Fibroblast of lung (primary cell): ENCODE measurements around the gene ATP6AP2. TPM values are rescaled to one million over a fixed set of nuclear protein-coding genes. Genes with fewer than 3 reads are reported as not detected.
"Not testable (repeated sequence)": the region's sequence is repeated elsewhere in the genome, so short reads cannot be mapped to it uniquely, and the experiment has no call there.

Experiments used
- DNase-seq, 2 donors: peaks; one replicate each; pipeline versions ENCODE4 v3.0.0 to v3.0.0-alpha.2; 2010; ENCODE audit warnings: low read depth in 2 of 2
- H2AFZ ChIP-seq: 2 replicates; pipeline ENCODE4 v1.5.1; 2012; ENCODE audit warnings: low read length, control low read depth, inconsistent platforms
- H3K27ac ChIP-seq: 2 replicates; pipeline ENCODE4 v1.5.1; 2011; ENCODE audit warnings: low read length, control low read depth; ENCODE audit not compliant: insufficient read depth
- H3K27me3 ChIP-seq: 2 replicates; pipeline ENCODE4 v1.5.1; 2011; ENCODE audit warnings: mild to moderate bottlenecking, low read length; ENCODE audit not compliant: control insufficient read depth, insufficient read depth
- H3K36me3 ChIP-seq: 2 replicates; pipeline ENCODE4 v1.5.1; 2011; ENCODE audit warnings: low read length; ENCODE audit not compliant: control insufficient read depth, insufficient read depth
- H3K4me1 ChIP-seq: 2 replicates; pipeline ENCODE4 v1.5.1; 2011; ENCODE audit warnings: low read length; ENCODE audit not compliant: control insufficient read depth, insufficient read depth; ENCODE audit errors: extremely low read depth
- H3K4me2 ChIP-seq: 2 replicates; pipeline ENCODE4 v1.5.1; 2011; ENCODE audit warnings: low read length, control low read depth; ENCODE audit not compliant: insufficient read depth; ENCODE audit errors: extremely low read depth
- H3K4me3 ChIP-seq, 4 experiments: fragments of 200-600 bp in 1 of 4; sonication (generic) in 1 of 4; replicated peaks in 1 of 4; 2 replicates each; pipeline ENCODE4 v1.5.1; 2011 to 2016; ENCODE audit warnings: low read length in 4 of 4, low read depth in 3 of 4, mild to moderate bottlenecking in 3 of 4, control low read depth in 2 of 4, inconsistent platforms in 1 of 4, mixed read lengths in 1 of 4; ENCODE audit not compliant: insufficient read depth in 1 of 4; ENCODE audit errors: control extremely low read depth in 1 of 4
- H3K79me2 ChIP-seq: 2 replicates; pipeline ENCODE4 v1.5.1; 2012; ENCODE audit warnings: mild to moderate bottlenecking, low read length, inconsistent platforms; ENCODE audit not compliant: control insufficient read depth, insufficient read depth
- H3K9ac ChIP-seq: 2 replicates; pipeline ENCODE4 v1.5.1; 2011; ENCODE audit warnings: mild to moderate bottlenecking, low read length, control low read depth; ENCODE audit not compliant: insufficient read depth
- H3K9me3 ChIP-seq: 2 replicates; pipeline ENCODE4 v1.5.1; 2012; ENCODE audit warnings: low read depth, low read length; ENCODE audit not compliant: control insufficient read depth, insufficient read depth
- H4K20me1 ChIP-seq: 2 replicates; pipeline ENCODE4 v1.5.1; 2011; ENCODE audit warnings: low read length; ENCODE audit not compliant: control insufficient read depth, insufficient read depth; ENCODE audit errors: extremely low read depth
- CTCF ChIP-seq, 2 donors: IDR thresholded peaks in 1 of 2; conservative IDR thresholded peaks in 1 of 2; 1 replicate in 1 of 2; 2 replicates in 1 of 2; pipeline ENCODE4 v1.5.1; 2011 to 2012; ENCODE audit warnings: low read length in 2 of 2, control low read depth in 1 of 2, inconsistent platforms in 1 of 2, low read depth in 1 of 2, mild to moderate bottlenecking in 1 of 2
- EZH2 ChIP-seq: IDR thresholded peaks from 2 replicates; pipeline ENCODE4 v1.5.1; 2012; ENCODE audit warnings: low read length, control low read depth, mild to moderate bottlenecking; ENCODE audit errors: missing control alignments
- polyA plus RNA-seq, 2 donors: library from polyadenylated mRNA; depleted of rRNA in 1 of 2; stranded (reverse) in 1 of 2; unstranded in 1 of 2; fragments of >200 nt; gene quantifications; 2 replicates each; pipeline ENCODE4 v1.2.1, GENCODE V29; 2011 to 2012; ENCODE audit warnings: missing spikeins in 1 of 2
- total RNA-seq: library from RNA; depleted of rRNA; stranded (reverse); fragments of >200 nt; gene quantifications from 2 replicates; pipeline ENCODE4 v1.2.1, GENCODE V29; 2014

Gene ATP6AP2
- total and polyA plus RNA-seq, 2 donors (not counting 1 experiment from before 2014, with no cell fraction given), result 164 to 510 TPM

- Histone ChIP-seq H3K36me3 (no peaks in the 10 kb centered on the region), H4K20me1 (no peaks in the 10 kb centered on the region), H3K9ac (no peak overlapping the region), H3K4me3 (no peak overlapping the region), H3K27me3 (no peaks in the 10 kb centered on the region), H3K79me2 (no peaks in the 10 kb centered on the region), H3K27ac (no peak overlapping the region), H3K4me2 (no peak overlapping the region), H3K4me1 (no peaks in the 10 kb centered on the region), H3K9me3 (no peaks in the 10 kb centered on the region), H2AFZ (no peak overlapping the region)
- TF ChIP-seq EZH2, result no peak
- TF ChIP-seq CTCF (conservative IDR thresholded peaks at IDR 0.05 in 1 of 2, IDR thresholded peaks at IDR 0.05 in 1 of 2; ENCODE audit: low read depth in 1 of 2, low read length in 2 of 2), result no peak
- no peak for DNase-seq
Observed at GRCh38 chrX:40570346-40571093, 10.2 kb upstream of the ATP6AP2 start.

GRCh38 chrX:40571164-40571563 lies 9.6 kb upstream of the ATP6AP2 start:
- H3K36me3 ChIP-seq, H3K27ac ChIP-seq, DNase-seq, H3K9me3 ChIP-seq, H3K9ac ChIP-seq, H4K20me1 ChIP-seq, H3K27me3 ChIP-seq, H3K4me2 ChIP-seq, H3K79me2 ChIP-seq, H3K4me1 ChIP-seq, H2AFZ ChIP-seq, H3K4me3 ChIP-seq: not testable (repeated sequence)

- TF ChIP-seq CTCF (conservative IDR thresholded peaks at IDR 0.05 in 1 of 2, IDR thresholded peaks at IDR 0.05 in 1 of 2; ENCODE audit: low read depth in 1 of 2, low read length in 2 of 2) (no peak), EZH2 (no peak)
- no peak for DNase-seq
- H4K20me1 ChIP-seq, result no peaks in the 10 kb centered on the region
Observed at GRCh38 chrX:40571600-40571999, 9.2 kb upstream of the ATP6AP2 start.

More at GRCh38 chrX:40571600-40571999, 9.2 kb upstream of the ATP6AP2 start:
- H3K36me3 ChIP-seq, result no peaks in the 10 kb centered on the region
- no peak overlapping the region for H3K27ac ChIP-seq
- H3K4me1 ChIP-seq, result no peaks in the 10 kb centered on the region
- no peak overlapping the region for H3K9ac ChIP-seq
- H3K27me3 ChIP-seq, result no peaks in the 10 kb centered on the region
- H3K9me3 ChIP-seq, result no peaks in the 10 kb centered on the region
- no peak overlapping the region for H2AFZ ChIP-seq
- no peak overlapping the region for H3K4me2 ChIP-seq
- H3K79me2 ChIP-seq, result no peaks in the 10 kb centered on the region
- no peak overlapping the region for H3K4me3 ChIP-seq
